HEK293T (cell line): Measurements from ENCODE around the gene TMEM190.

Experiments used
- ARNT ChIP-seq: fragments of 450-650 bp; IDR thresholded peaks from 2 replicates; pipeline ENCODE4 v1.6.1; 2017; ENCODE audit warnings: mild to moderate bottlenecking
- BHLHE40 ChIP-seq: fragments of 450-650 bp; IDR thresholded peaks from 2 replicates; pipeline ENCODE4 v1.6.1; 2016; ENCODE audit warnings: mild to moderate bottlenecking, moderate library complexity, borderline replicate concordance
- ELF4 ChIP-seq: fragments of 450-650 bp; IDR thresholded peaks from 2 replicates; pipeline ENCODE4 v1.6.1; 2017; ENCODE audit warnings: antibody characterized with exemption
- FOXA1 ChIP-seq: fragments of 450-650 bp; IDR thresholded peaks from 2 replicates; pipeline ENCODE4 v1.6.1; 2016; ENCODE audit warnings: mild to moderate bottlenecking
- FOXK2 ChIP-seq: fragments of 450-650 bp; IDR thresholded peaks from 2 replicates; pipeline ENCODE4 v1.6.1; 2016; ENCODE audit warnings: mild to moderate bottlenecking
- FOXM1 ChIP-seq: fragments of 450-650 bp; IDR thresholded peaks from 2 replicates; pipeline ENCODE4 v1.6.1; 2017; ENCODE audit warnings: mild to moderate bottlenecking, borderline replicate concordance
- HDGF ChIP-seq: fragments of 450-650 bp; IDR thresholded peaks from 2 replicates; pipeline ENCODE4 v1.6.1; 2017; ENCODE audit warnings: antibody characterized with exemption, borderline replicate concordance
- LEF1 ChIP-seq: fragments of 450-650 bp; IDR thresholded peaks from 2 replicates; pipeline ENCODE4 v1.6.1; 2017; ENCODE audit warnings: mild to moderate bottlenecking, borderline replicate concordance
- NFRKB ChIP-seq: fragments of 450-650 bp; IDR thresholded peaks from 2 replicates; pipeline ENCODE4 v1.6.1; 2016; ENCODE audit warnings: mild to moderate bottlenecking, moderate library complexity
- SP1 ChIP-seq: fragments of 450-650 bp; IDR thresholded peaks from 2 replicates; pipeline ENCODE4 v1.6.1; 2017
- SUZ12 ChIP-seq: fragments of 450-650 bp; IDR thresholded peaks from 2 replicates; pipeline ENCODE4 v1.6.1; 2016; ENCODE audit warnings: mild to moderate bottlenecking
- TARDBP ChIP-seq: fragments of 450-650 bp; IDR thresholded peaks from 2 replicates; pipeline ENCODE4 v1.6.1; 2016
- ZNF384 ChIP-seq: fragments of 450-650 bp; IDR thresholded peaks from 2 replicates; pipeline ENCODE4 v1.6.1; 2016
- TF ChIP-seq, protein P1 (sequence below): fragments of 450-650 bp; IDR thresholded peaks from 2 replicates; pipeline ENCODE4 v1.6.1; 2016

DNA sequence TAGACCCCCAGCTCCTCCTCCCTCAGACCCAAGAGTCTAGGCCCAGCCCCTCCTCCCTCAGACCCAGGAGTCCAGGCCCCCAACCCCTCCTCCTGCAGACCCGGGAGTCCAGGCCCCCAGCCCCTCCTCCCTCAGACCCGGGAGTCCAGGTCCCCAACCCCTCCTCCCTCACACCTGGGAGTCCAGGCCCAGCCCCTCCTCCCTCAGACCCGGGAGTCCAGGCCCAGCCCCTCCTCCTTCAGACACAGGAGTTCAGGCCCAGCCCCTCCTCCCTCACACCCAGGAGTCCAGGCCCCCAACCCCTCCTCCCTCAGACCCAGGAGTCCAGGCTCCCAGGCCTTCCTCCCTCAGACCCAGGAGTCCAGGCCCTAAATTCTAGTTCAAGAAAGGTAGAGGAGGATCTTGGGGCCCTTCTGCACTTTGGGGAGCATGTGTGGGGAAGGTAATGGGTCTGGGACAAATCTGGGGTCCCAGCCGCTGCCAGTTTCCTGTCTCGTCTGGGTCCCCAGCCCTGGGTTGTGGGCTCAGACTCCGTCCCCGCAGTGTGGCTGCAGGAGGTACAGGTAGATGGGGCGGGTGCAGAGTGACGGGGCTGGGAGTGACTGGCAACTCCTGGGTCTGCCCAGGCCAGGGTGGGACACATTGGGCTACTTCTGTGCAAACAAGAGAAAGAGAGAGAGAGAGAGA is 3.2 kb upstream of the TMEM190 start:
- TF ChIP-seq SP1 (no peak), ELF4 (no peak), ARNT (no peak), NFRKB (no peak), BHLHE40 (no peak), HDGF (no peak), SUZ12 (no peak), ZNF384 (no peak), TARDBP (no peak), FOXK2 (no peak), LEF1 (no peak), FOXA1 (no peak), FOXM1 (no peak)
- TF ChIP-seq, protein P1, sequence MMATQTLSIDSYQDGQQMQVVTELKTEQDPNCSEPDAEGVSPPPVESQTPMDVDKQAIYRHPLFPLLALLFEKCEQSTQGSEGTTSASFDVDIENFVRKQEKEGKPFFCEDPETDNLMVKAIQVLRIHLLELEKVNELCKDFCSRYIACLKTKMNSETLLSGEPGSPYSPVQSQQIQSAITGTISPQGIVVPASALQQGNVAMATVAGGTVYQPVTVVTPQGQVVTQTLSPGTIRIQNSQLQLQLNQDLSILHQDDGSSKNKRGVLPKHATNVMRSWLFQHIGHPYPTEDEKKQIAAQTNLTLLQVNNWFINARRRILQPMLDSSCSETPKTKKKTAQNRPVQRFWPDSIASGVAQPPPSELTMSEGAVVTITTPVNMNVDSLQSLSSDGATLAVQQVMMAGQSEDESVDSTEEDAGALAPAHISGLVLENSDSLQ: no peak
